ENCODE measurements around the gene FNDC8.
"Not testable (repeated sequence)": the region's sequence is repeated elsewhere in the genome, so short reads cannot be mapped to it uniquely, and the experiment has no call there.

Gene FNDC8

DNA sequence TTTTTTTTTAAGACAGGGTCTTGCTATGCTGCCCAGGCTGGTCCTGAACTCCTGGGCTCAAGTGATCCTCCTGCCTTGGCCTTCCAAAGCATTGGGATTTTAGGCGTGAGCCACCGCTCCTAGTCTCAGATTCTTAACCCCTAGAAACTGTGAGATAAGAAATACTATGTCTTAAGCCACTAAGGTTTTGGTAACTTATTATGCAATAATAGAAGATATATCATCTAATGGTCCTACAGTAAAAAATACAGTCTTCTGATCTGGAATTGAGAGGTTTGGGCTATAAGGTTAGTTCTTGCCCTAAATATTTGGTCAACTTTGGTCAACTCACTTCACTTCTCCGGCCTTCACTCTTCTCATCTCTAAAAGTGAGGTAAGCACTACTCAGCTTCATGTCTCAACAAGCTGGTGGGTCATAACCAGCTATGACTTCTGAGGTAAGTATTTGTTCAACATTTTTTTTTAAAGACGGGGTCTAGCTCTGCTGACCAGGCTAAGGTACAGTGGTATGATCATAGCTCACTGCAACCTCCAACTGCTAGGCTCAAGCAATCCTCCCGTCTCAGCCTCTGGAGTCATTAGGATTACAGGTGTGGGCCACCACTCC, 16.5 kb upstream of the FNDC8 start:
- in situ Hi-C loops (cut with HindIII; ENCODE audit: low sequenced_read_pairs), result no loop called here
- no peak overlapping the region for H3K4me3 ChIP-seq (ENCODE audit: low read depth, low read length)
- TF ChIP-seq, protein P1, sequence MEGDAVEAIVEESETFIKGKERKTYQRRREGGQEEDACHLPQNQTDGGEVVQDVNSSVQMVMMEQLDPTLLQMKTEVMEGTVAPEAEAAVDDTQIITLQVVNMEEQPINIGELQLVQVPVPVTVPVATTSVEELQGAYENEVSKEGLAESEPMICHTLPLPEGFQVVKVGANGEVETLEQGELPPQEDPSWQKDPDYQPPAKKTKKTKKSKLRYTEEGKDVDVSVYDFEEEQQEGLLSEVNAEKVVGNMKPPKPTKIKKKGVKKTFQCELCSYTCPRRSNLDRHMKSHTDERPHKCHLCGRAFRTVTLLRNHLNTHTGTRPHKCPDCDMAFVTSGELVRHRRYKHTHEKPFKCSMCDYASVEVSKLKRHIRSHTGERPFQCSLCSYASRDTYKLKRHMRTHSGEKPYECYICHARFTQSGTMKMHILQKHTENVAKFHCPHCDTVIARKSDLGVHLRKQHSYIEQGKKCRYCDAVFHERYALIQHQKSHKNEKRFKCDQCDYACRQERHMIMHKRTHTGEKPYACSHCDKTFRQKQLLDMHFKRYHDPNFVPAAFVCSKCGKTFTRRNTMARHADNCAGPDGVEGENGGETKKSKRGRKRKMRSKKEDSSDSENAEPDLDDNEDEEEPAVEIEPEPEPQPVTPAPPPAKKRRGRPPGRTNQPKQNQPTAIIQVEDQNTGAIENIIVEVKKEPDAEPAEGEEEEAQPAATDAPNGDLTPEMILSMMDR (IDR thresholded peaks at IDR 0.05; ENCODE audit: low read depth, low read length), result no peak
- DNase-seq (ENCODE audit: low read depth, low spot score), result no peak

GRCh38 chr17:35110791-35111190, 10.6 kb upstream of the FNDC8 start:
- H3K4me3 ChIP-seq (ENCODE audit: low read depth, low read length); in situ Hi-C loops (cut with HindIII; ENCODE audit: low sequenced_read_pairs); DNase-seq (ENCODE audit: low read depth, low spot score): not testable (repeated sequence)

DNA sequence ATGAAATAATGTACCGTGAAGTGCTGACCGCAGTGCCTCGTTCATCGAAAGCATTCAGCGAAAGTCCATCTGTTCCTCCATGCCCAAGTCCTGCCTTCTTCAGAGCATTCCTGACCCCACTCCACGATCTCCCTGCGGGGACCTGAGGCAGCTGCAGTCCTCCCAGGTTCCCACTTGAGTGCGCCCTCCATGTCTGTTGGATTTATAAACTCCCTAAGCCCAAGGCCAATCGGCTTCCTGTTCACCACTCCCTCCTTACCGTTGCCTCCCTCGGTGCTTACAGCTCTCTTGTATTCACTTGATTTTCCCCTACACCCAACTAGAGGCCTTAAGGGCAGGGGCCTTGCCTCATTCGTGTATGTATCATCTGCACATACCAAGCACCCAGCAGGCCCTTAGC, 4.6 kb upstream of the FNDC8 start:
- peak; percentile 7 for DNase-seq (ENCODE audit: low read depth, low spot score)
- TF ChIP-seq, protein P1 (IDR thresholded peaks at IDR 0.05; ENCODE audit: low read depth, low read length), result no peak
- in situ Hi-C loops (cut with HindIII; ENCODE audit: low sequenced_read_pairs), result no loop called here
- H3K4me3 ChIP-seq (ENCODE audit: low read depth, low read length), result no peak overlapping the region

DNA sequence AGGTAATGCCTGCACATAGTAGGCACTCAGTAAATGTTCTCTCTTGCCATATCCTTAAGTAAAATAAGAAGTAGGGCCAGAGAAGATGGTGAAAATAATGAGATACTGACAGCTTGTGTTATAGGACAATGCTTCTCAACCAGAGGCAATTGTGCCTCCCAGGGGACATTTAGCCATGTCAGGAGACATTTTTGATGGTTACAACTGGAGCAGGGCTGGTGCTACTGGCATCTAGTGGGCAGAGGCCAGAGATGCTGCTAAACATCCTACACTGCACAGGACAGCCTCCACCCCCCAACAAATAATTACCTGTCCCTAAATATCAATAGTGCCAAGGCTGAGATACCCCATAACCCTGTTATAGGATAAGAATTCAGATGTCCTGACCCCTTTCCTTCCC, 3.4 kb upstream of the FNDC8 start:
- no peak overlapping the region for H3K4me3 ChIP-seq (ENCODE audit: low read depth, low read length)
- DNase-seq (ENCODE audit: low read depth, low spot score), result peak; percentile 32
- in situ Hi-C loops (cut with HindIII; ENCODE audit: low sequenced_read_pairs), result no loop called here
- TF ChIP-seq, protein P1 (IDR thresholded peaks at IDR 0.05; ENCODE audit: low read depth, low read length), result peak; percentile 54

- peak; percentile 59 for DNase-seq (ENCODE audit: low read depth, low spot score)
- in situ Hi-C loops (cut with HindIII; ENCODE audit: low sequenced_read_pairs), result no loop called here
- TF ChIP-seq, protein P1 (IDR thresholded peaks at IDR 0.05; ENCODE audit: low read depth, low read length), result peak; percentile 74
- H3K4me3 ChIP-seq (ENCODE audit: low read depth, low read length), result peak within 1 kb of the TSS; percentile 59
Measured at GRCh38 chr17:35119370-35120165, 1.8 kb upstream of the FNDC8 start, which contains the start of gene RAD51D. TSS of gene RAD51D (minus strand) at chr17:35119860. CDS start at chr17:35119613, 247 bp downstream.

GRCh38 chr17:35127751-35128514, 6.5 kb downstream of the FNDC8 start:
- DNase-seq (ENCODE audit: low read depth, low spot score), result no peak
- in situ Hi-C loops (cut with HindIII; ENCODE audit: low sequenced_read_pairs), result no loop called here
- no peak overlapping the region for H3K4me3 ChIP-seq (ENCODE audit: low read depth, low read length)
- TF ChIP-seq, protein P1 (IDR thresholded peaks at IDR 0.05; ENCODE audit: low read depth, low read length), result no peak

Measured in astrocyte of the spinal cord (primary cell).